ENCODE measurements around the gene SYCP2. TPM values are rescaled to one million over a fixed set of nuclear protein-coding genes. Genes with fewer than 3 reads are reported as not detected.

Gene SYCP2
- total RNA-seq, 1 experiment from 2014 or later: 0.70 TPM

- no peaks in the 10 kb centered on the region for H3K4me1 ChIP-seq (ENCODE audit: insufficient read depth, low read length)
- no peak overlapping the region for H2BK12ac ChIP-seq (ENCODE audit: insufficient read length, low read depth, low read length)
- H4K8ac ChIP-seq (replicated peaks; ENCODE audit: insufficient read length, low read depth, low read length): no peak overlapping the region
- no peak overlapping the region for H2AFZ ChIP-seq (ENCODE audit: low read length)
- no peaks in the 10 kb centered on the region for H3K36me3 Mint-ChIP-seq (ENCODE audit: insufficient read depth in 1 of 3, low read depth in 3 of 3)
- no peak overlapping the region for H2BK15ac ChIP-seq (ENCODE audit: low read depth, low read length)
- no peak overlapping the region for H2AK5ac ChIP-seq (ENCODE audit: insufficient read length, low read length)
- no peaks in the 10 kb centered on the region for H3K79me2 ChIP-seq (ENCODE audit: insufficient read depth, low read length)
- no peak for DNase-seq
- H2BK5ac ChIP-seq (ENCODE audit: insufficient read length, low read length): no peak overlapping the region
- no peak overlapping the region for H3K18ac ChIP-seq (ENCODE audit: insufficient read length, low read depth, low read length)
- no peak overlapping the region for H3K27ac ChIP-seq (ENCODE audit: insufficient read length, low read depth, low read length)
- H3K23ac ChIP-seq (ENCODE audit: insufficient read length, low read depth, low read length): no peak overlapping the region
- H3K9me3 ChIP-seq (ENCODE audit: control insufficient read depth, low read depth, low read length): no peaks in the 10 kb centered on the region
- H3K4me3 Mint-ChIP-seq: no peak overlapping the region
- H3K79me1 ChIP-seq (ENCODE audit: insufficient read depth, low read depth, low read length, poor library complexity, severe bottlenecking): no peaks in the 10 kb centered on the region
- H4K20me1 ChIP-seq (ENCODE audit: control insufficient read depth, insufficient read depth, insufficient read length): no peaks in the 10 kb centered on the region
- no peak overlapping the region for H3T11ph ChIP-seq (ENCODE audit: low read length)
- H3K27me3 ChIP-seq (ENCODE audit: insufficient read depth, low read length): no peaks in the 10 kb centered on the region
- no peak overlapping the region for H2BK120ac ChIP-seq (ENCODE audit: low read depth, low read length, poor library complexity, severe bottlenecking)
- H3K23me2 ChIP-seq (ENCODE audit: insufficient read length, low read depth, low read length, poor library complexity, severe bottlenecking): no peaks in the 10 kb centered on the region
- H3K27ac Mint-ChIP-seq: no peak overlapping the region
- no peak overlapping the region for H3K14ac ChIP-seq (ENCODE audit: insufficient read depth, low read length)
- no peak overlapping the region for H4K5ac ChIP-seq (ENCODE audit: insufficient read length, low read depth, low read length)
- peaks cover 21% of the 10 kb centered on the region for H3K27me3 Mint-ChIP-seq (ENCODE audit: low read depth)
- H3K9ac ChIP-seq (ENCODE audit: extremely low read depth, insufficient read length, low read length): no peak overlapping the region
- H3K4ac ChIP-seq (ENCODE audit: low read depth, low read length): no peak overlapping the region
- H3K9me3 Mint-ChIP-seq: peaks cover 0 to 5% of the 10 kb centered on the region in 2 experiments; a peak in 2 of 5 replicates
- TF ChIP-seq CTCF (conservative IDR thresholded peaks at IDR 0.05): no peak
- no CpG with 5 or more reads among the region's 1 CpG for WGBS (ENCODE audit: extremely low coverage, insufficient read length, low lambda C conversion rate)
- no peak overlapping the region for H3K56ac ChIP-seq (ENCODE audit: insufficient read length, low read depth, low read length)
- no peaks in the 10 kb centered on the region for H3K4me1 Mint-ChIP-seq
- H4K91ac ChIP-seq (ENCODE audit: insufficient read length, low read depth, low read length): no peak overlapping the region
- no peak overlapping the region for H2BK20ac ChIP-seq (ENCODE audit: low read depth, low read length, poor library complexity, severe bottlenecking)
- no peak overlapping the region for H3K4me2 ChIP-seq (ENCODE audit: insufficient read depth, insufficient read length, low read length)
These were observed 45.4 kb downstream of the SYCP2 start for GRCh38 chr20:59888050-59888449.

Data from H9 (cell line).